Right ventricle myocardium superior (tissue), 1 donor: ENCODE results near the gene ATP1B4. TPM values are rescaled to one million over a fixed set of nuclear protein-coding genes. Genes with fewer than 3 reads are reported as not detected.

Source experiments
- ATAC-seq: fragments of 200-7000 bp; cut with Tn5 transposase; one replicate; pipeline ENCODE4 v1.9.1; 2020; ENCODE audit warnings: mild to moderate bottlenecking; ENCODE audit not compliant: poor library complexity
- DNase-seq: peaks from one replicate; pipeline ENCODE4 v3.0.0-alpha.2; 2020
- intact Hi-C: fragments of 100-400 bp; cut with DNase I; formaldehyde crosslinking; loops from one replicate; pipeline ENCODE4 v1.11.2; 2022
- total RNA-seq: library from RNA; stranded (reverse); fragmentation: NEBNext Ultra II Directional; extraction: Animal tissue kit (Norgen Biotek cat#: 25700); gene quantifications from one replicate; pipeline ENCODE4 v1.2.1, GENCODE V29; 2021
- donor health status: DM: no; HTN: yes; CAD: no; lungs with severe emphysema.

ATP1B4 gene
- total RNA-seq, 1 donor from 2014 or later = not detected

GRCh38 chrX:120366794-120367193, 4.9 kb downstream of the ATP1B4 start:
- no peak for DNase-seq
- intact Hi-C loops = loop anchor here (10.0 kb wide), 1 partner anchor 108 kb away; no protein-coding TSS in a partner anchor
- ATAC-seq = peak; percentile 53

GRCh38 chrX:120367402-120368109, 5.7 kb downstream of the ATP1B4 start:
- DNase-seq (no peak), ATAC-seq (peak; percentile 60)
- intact Hi-C loops = loop anchor here (10.0 kb wide), 1 partner anchor 107 kb away; no protein-coding TSS in a partner anchor

GRCh38 chrX:120372667-120373370, 10.9 kb downstream of the ATP1B4 start:
- intact Hi-C loops = no loop called here
- DNase-seq = no peak
- ATAC-seq = no peak

- intact Hi-C loops = no loop called here
- no peak for DNase-seq
- ATAC-seq = no peak
Observed at GRCh38 chrX:120377179-120377578, 15.3 kb downstream of the ATP1B4 start.

GRCh38 chrX:120377715-120378114, 15.8 kb downstream of the ATP1B4 start:
- ATAC-seq (no peak), DNase-seq (no peak)
- intact Hi-C loops = no loop called here

- intact Hi-C loops = no loop called here
- ATAC-seq (no peak), DNase-seq (no peak)
Observed at GRCh38 chrX:120378570-120378969, 16.7 kb downstream of the ATP1B4 start.

- ATAC-seq (no peak), DNase-seq (no peak)
- intact Hi-C loops = no loop called here
Observed at GRCh38 chrX:120379937-120380681, 18.2 kb downstream of the ATP1B4 start.

- ATAC-seq = no peak
- intact Hi-C loops = no loop called here
- DNase-seq = no peak
Observed at GRCh38 chrX:120380699-120381098, 18.8 kb downstream of the ATP1B4 start.

GRCh38 chrX:120401301-120401700, 39.4 kb downstream of the ATP1B4 start:
- no peak for ATAC-seq
- no peak for DNase-seq
- intact Hi-C loops = no loop called here

- intact Hi-C loops = no loop called here
- ATAC-seq = no peak
- DNase-seq = no peak
Observed at GRCh38 chrX:120402369-120402768, 40.5 kb downstream of the ATP1B4 start.

- DNase-seq = no peak
- intact Hi-C loops = no loop called here
- ATAC-seq = no peak
Observed at GRCh38 chrX:120406638-120407037, 44.7 kb downstream of the ATP1B4 start.

GRCh38 chrX:120408168-120408567, 46.3 kb downstream of the ATP1B4 start:
- no peak for ATAC-seq
- intact Hi-C loops = no loop called here

GRCh38 chrX:120419463-120419862, 57.6 kb downstream of the ATP1B4 start:
- no peak for DNase-seq

More at GRCh38 chrX:120408168-120408567, 46.3 kb downstream of the ATP1B4 start:
- DNase-seq = no peak

GRCh38 chrX:120426599-120426998, 64.7 kb downstream of the ATP1B4 start:
- ATAC-seq = no peak
- intact Hi-C loops = no loop called here
- DNase-seq = no peak

More at GRCh38 chrX:120419463-120419862, 57.6 kb downstream of the ATP1B4 start:
- no peak for ATAC-seq
- intact Hi-C loops = no loop called here

- intact Hi-C loops = no loop called here
- ATAC-seq (no peak), DNase-seq (no peak)
Observed at GRCh38 chrX:120428309-120428708, 66.4 kb downstream of the ATP1B4 start.

- DNase-seq (no peak), ATAC-seq (no peak)
- intact Hi-C loops = no loop called here
Observed at GRCh38 chrX:120429776-120430540, 68.1 kb downstream of the ATP1B4 start.
